ENCODE measurements around the gene SUSD1.

DNA sequence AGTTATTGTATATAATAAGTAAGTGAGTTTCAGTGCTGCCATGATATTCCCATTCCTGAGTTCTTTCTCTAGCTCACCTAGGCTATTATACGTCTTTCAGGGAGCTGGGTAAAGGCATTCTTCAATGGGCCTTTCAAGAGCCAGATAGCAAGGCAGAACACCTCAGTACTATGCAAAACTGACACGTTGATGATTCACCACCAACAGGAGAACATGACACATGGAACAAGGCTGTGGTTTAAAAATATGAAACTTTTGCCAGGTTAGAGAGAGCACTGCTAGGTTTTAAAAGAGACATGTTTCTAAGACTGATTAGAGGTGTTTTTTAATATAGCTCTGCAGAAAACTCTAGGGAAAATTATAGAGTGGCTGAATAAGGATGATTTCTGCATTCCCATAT, 182.6 kb downstream of the SUSD1 start:
- TF ChIP-seq, protein P1, sequence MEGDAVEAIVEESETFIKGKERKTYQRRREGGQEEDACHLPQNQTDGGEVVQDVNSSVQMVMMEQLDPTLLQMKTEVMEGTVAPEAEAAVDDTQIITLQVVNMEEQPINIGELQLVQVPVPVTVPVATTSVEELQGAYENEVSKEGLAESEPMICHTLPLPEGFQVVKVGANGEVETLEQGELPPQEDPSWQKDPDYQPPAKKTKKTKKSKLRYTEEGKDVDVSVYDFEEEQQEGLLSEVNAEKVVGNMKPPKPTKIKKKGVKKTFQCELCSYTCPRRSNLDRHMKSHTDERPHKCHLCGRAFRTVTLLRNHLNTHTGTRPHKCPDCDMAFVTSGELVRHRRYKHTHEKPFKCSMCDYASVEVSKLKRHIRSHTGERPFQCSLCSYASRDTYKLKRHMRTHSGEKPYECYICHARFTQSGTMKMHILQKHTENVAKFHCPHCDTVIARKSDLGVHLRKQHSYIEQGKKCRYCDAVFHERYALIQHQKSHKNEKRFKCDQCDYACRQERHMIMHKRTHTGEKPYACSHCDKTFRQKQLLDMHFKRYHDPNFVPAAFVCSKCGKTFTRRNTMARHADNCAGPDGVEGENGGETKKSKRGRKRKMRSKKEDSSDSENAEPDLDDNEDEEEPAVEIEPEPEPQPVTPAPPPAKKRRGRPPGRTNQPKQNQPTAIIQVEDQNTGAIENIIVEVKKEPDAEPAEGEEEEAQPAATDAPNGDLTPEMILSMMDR (IDR thresholded peaks at IDR 0.05 in 2 of 3, conservative IDR thresholded peaks at IDR 0.05 in 1 of 3; ENCODE audit: insufficient read depth in 2 of 3, low read depth in 1 of 3, low read length in 3 of 3), result no peak
- TF ChIP-seq LARP7 (IDR thresholded peaks at IDR 0.05) (no peak), CHD2 (IDR thresholded peaks at IDR 0.05; ENCODE audit: low read depth, low read length) (no peak), SPI1 (IDR thresholded peaks at IDR 0.05; ENCODE audit: borderline replicate concordance, low read depth, low read length) (no peak), KDM1A (IDR thresholded peaks at IDR 0.05) (no peak), ZNF174 (CRISPR knock-in tag; IDR thresholded peaks at IDR 0.05) (no peak), CBFA2T3 (IDR thresholded peaks at IDR 0.05) (no peak)

Measured in K562 (cell line).